NCI-H82 (cell line): Measurements from ENCODE around the gene TAS2R7.
"Not testable (repeated sequence)": the region's sequence is repeated elsewhere in the genome, so short reads cannot be mapped to it uniquely, and the experiment has no call there.

Experiments
- DNase-seq: peaks from one replicate; lab custom pipeline; 2025; lab: John Stamatoyannopoulos, UW

Gene TAS2R7, protein sequence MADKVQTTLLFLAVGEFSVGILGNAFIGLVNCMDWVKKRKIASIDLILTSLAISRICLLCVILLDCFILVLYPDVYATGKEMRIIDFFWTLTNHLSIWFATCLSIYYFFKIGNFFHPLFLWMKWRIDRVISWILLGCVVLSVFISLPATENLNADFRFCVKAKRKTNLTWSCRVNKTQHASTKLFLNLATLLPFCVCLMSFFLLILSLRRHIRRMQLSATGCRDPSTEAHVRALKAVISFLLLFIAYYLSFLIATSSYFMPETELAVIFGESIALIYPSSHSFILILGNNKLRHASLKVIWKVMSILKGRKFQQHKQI

DNA sequence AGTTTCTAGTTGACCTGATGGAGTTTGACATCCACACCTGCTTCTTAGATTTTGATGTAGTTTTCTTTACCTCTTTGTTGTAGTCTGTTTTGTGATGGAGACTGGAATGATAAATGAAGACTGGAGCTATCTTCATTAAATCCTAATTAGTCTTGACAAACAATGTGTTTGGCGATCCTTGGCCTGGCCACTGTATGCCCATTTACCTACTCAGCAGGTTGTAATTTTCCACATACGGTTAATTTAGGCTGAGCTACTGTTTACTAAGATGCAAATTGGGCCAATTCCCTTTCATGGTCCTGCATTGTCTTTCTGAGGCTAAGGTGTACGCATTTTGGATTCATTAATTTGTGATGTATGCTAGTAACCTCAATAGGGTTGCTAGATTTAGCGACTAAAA lies at the start of gene TAS2R7:
Gene TAS2R7, minus strand, starts transcription at position 41 of the 400 bp plus-strand sequence. CDS start 57 bp downstream, outside the sequence.
- DNase-seq: no peak

DNA sequence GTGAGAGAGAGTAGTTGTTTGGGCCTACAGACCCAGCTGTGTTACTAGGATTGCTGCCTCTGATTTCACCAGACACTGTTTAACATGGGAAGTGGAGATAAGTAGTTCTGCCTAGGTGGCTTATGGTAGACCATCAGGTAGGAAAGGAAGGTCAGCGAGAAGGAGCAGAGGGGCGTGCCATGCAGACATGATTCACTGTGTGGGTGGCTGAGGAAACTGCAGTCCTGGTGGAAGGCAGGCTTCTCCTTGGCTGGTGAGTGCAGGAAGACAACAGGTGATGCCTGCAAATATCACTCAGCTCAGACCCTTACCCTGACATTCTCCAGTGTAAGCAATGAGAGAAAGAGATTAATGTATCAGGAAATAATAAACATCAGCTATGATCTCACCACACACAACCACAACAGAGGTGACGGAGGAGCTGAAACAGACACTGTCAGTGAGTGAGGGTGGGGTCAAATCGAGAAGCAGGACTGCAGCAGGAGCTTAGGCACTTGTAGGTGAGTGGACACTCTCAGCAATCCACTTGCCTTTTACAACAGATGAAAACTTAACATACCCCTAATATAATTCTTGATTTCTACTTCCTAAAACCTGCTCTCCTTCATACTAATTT lies 48.9 kb upstream of the TAS2R7 start:
- DNase-seq: no peak

DNA sequence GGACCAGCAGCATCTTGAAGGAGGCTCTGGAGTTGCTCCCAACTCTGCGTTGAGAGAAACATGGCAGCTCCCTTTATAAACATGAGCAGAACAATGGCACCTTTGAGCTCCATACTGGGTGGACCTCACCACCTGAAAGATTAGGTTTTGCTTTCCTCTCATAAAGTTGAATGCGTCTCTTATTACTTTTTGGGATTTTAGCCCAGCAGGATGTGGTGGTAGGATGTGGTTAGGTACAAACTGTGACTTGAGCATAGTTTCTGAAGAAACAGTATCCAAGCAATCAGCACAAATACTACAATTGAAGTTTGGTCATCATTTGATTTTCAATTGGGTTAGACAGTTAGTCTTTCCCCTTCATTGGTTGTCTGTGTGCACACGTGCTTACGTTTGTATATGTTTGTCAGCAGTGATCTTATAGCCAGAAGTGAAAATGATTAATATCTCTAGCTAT lies 47.0 kb upstream of the TAS2R7 start, which contains the start of gene PRR4:
Gene PRR4, minus strand, starts transcription at position 51 of the 454 bp plus-strand sequence. Its CDS starts 38 bp downstream, at position 13.
- no peak for DNase-seq

DNA sequence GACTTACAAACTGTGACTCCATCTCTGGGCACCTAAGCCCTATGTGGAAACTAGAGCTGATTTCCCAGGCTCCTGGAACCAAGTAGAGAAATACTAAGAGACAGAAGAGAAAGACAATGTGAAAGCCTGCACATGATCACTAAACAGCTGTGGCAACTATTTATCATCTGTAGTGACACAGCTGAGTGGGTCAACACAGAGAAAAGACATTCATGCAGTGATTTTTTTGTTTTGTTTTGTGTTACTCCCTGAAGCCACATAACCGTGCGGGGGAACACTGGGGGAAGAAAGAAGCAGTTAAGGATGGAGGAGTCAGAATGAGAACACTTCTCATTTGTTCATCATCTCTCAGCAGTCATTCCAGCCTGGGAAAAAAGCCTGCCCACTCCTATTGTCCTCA lies 45.3 kb upstream of the TAS2R7 start:
- DNase-seq: no peak

DNA sequence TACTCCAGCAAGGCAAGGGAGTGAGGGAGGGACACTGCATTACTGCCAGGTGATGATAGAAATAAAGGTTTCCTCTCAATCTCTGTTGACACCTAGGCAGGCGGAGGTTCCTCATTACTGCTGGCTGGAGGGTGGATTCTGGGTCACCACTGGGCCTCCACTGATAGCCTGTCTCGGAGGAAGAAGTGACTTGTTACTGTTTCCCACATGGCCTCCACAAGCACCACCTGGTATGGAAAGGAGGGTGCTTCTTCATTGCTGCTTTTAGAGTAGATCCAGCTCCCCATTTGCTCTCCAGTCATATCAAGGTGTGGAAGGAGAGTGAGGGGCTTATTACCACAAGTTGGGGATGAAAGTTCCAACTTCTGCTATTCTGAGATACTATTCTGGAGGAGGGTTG lies 40.4 kb upstream of the TAS2R7 start:
- no peak for DNase-seq

DNA sequence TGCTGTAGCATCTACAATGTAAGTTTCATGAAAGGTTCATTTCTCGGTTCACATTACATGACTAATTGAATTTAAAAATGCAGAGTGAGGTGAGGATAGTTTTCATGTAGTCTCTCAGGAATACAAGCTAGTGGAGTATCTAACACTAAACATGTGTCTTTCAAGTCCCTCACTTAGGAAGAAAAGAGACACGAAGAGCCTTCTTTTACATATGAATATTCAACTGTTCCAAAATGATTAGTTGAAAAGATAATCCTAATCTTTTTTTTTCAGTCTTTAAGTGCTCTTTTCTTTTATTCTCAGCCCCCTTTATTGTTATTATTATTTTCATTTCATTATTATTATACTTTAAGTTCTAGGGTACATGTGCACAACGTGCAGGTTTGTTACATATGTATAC lies 36.0 kb upstream of the TAS2R7 start:
- DNase-seq: no peak

DNA sequence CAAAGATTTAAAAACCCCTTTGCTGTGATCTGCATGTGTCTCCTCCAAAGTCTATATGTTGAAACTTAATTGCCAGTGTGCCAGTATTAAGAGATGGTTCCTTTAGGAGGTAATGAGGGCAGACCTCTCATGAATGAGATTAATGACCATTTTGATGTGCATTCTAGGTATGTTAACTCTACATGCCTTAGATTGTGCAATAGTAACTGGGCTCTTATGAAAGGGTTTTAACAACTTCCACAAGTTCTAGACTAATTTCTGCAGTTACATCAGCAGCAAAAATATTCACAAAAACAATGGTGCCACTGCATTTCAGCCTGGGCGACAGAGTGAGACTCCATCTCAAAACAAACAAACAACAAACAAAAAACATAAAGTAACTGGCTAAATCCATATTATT lies 27.6 kb upstream of the TAS2R7 start:
- no peak for DNase-seq

DNA sequence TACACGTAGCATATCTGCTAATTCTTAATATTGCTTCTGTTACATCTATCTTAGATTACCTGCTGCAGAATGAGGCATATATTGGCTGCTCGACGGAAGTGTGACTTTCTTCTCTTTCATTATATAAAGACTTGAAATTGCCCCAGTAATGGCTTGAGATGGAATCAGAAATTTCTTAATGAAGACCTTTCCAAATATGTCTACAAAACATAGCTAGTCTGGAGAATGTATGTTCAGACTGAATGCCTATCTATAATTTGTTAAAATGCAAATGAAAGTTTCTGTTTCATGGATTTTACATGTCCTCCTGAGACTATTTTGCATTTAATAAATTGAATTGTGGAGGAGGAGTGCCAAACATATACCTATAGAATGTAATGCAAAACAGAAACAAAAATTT lies 23.8 kb upstream of the TAS2R7 start, which contains the start of gene TAS2R10:
Gene TAS2R10, minus strand, starts transcription at position 101 of the 400 bp plus-strand sequence. Its CDS starts 89 bp downstream, at position 12.
- DNase-seq: no peak

DNA sequence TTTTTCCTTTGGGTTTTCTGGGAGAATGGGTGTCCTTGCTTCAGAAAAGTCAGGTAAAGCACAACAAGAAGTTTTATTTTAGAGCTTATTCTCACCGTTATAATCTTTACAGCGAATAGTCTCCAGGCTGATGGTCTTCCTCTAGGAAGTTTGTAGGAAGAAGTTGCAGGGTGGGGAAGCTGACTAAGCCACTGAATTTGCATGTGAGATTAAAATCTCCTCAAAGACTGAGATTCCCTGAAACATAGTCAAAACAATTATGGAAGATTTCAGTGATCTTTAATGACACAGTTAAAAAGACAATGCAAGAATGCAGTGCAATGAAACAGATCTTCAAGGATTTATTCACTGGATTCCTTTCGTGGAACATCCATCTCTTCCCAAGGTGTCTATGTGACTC lies 22.5 kb upstream of the TAS2R7 start:
- no peak for DNase-seq

DNA sequence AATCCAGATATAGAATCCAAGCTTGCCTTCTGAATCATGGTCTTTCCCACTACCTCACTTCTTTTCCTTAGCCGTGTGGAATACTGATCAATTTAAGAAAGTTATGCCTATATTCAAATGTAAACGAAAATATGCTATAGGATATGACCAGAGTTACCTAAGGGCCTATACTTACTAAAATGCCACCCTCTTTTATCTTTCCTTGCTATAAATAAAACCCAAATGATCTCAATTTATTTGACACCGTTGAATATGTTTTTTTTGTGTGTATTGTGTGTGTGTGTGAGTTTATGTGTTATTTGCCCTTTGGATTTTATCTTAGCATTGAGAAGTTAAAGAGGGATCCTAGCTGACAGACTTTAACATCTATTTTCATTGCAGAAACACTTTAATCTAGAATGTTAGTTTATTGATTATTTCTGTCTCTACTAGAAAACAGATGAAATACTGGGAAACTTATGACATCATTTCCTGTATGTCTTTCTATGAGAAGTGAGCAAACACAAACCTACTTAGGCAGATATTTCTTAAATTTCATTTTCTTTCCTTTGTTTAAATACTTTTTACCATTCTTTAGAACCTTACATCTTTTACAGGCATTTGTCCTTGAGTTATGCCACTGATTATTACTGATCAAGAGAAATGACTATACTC lies 9.6 kb upstream of the TAS2R7 start:
- DNase-seq: no peak

DNA sequence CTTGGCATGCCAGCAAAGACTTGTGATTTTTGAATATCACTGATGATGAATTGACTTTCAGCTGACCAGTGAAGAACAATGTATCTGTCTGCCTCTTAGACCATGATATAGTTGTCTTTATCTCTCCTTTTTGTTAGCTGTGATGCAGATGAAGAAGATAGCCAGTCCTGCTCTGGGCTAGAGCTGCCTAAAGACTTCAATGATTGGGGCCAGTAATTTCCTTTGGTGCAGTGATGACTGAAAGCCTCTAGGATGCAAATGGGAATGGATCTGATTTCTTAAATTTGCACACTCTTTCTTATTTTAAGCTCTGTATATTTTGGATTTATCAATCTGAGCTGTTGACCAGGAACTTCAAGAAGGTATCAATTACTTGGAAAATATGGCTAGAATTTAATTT lies 7.6 kb upstream of the TAS2R7 start, which contains the start of gene TAS2R9:
Gene TAS2R9, minus strand, starts transcription at position 101 of the 400 bp plus-strand sequence. Its CDS starts 93 bp downstream, at position 8.
- DNase-seq: no peak

DNA sequence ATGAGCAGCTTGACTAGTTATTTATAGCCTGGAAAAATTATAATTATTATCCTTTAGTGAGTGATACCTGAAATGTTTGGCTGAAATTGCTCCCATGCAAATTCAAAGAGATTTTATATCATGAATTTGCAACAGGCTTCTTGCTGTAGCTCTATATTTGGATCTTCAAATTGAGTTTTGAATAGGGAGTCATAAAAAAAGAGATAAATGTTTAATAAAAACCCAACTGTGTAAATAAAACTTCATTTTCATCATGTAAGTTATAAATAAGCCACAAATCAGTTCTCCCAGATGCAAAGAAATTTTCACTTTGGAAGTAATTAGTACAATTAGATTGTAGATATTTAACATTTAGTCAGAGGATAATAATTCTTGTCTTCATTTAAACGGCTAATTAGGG lies 4.8 kb upstream of the TAS2R7 start, which contains the start of gene TAS2R8:
Gene TAS2R8, minus strand, starts transcription at position 101 of the 400 bp plus-strand sequence. CDS start 306 bp downstream, outside the sequence.
- no peak for DNase-seq

DNA sequence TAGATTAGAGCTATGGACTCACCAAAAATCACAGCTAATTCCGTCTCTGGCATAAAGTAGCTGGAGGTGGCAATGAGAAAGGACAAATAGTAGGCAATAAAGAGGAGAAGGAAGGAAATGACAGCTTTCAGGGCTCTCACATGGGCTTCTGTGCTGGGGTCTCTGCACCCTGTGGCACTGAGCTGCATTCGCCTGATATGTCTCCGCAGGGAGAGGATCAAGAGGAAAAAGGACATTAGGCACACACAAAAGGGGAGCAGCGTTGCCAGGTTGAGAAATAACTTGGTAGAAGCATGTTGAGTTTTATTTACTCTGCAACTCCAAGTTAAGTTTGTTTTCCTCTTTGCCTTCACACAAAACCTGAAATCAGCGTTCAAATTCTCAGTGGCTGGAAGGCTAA lies 686 bp downstream of the TAS2R7 start:
- no peak for DNase-seq

DNA sequence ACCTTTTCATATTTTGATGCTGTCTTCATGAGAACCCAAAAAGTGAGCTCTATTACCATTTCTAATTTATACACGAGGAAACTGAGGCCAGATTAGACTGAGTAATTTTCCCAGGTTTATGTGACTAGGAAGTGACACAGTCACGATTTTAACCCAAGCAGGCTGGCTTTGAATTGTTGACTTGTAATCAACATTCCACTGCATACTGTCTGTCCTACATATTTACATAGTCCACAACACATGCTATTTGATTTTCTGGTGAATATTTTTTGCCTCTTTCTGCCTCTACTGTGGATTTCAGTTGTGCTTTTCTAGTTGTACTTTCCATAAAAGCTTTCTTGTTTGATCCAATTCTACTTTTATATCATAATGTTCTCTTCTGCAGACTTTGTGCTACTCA lies 8.2 kb downstream of the TAS2R7 start:
- no peak for DNase-seq

DNA sequence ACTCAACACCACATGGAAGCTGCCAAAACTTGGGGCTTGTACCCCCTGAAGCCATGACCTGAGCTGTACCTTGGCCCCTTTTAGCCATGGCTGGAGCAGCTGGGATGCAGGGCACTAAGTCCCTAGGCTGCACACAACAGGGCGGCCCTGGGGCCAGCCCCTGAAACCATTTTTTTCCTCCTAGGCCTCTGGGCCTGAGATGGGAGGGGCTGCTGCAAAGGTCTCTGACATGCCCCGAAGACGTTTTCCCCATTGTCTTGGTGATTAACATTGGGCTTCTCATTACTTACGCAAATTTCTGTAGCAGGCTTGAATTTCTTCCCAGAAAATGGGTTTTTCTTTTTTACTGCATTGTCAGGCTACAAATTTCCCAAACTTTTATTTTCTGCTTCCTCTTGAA lies 10.7 kb downstream of the TAS2R7 start:
- not testable (repeated sequence) for DNase-seq

DNA sequence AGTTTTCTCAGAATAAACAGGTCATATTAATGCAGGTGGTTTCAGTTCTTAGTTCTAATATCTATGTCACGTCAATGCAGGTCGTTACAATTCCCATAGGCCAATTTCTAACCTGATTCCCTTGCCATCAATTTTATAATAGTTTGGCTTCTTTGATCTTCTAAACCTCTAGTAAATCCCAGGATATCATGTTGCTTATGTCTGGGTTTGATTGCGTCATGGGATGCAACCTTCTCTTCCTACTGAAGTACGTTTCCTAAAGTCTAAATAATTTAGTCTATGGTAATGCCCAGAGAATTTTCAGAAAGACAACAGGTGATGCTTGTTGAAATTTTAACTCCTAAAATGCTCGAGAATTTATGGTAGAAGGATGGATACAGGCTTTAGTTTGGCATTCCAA lies 19.2 kb downstream of the TAS2R7 start:
- no peak for DNase-seq

DNA sequence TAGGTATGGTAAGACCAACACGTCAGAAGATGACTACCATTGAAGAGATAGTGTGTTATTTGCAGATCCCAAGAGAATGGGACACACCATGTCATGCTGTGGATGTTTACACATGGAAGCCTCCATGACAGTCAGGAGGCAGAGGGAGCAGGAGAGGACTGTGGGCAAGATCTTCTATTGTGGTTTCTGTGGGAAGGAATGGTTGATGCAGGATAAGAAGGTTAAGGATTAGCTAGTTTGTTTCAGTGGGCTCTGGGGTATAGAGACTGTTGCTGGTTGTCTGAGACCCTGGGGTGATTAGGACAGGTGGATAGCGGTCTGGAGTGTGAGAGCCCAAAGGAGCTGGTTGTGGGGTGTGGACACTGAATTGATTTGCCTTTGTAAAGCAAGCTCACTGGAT lies 23.3 kb downstream of the TAS2R7 start:
- peak; percentile 17 for DNase-seq

DNA sequence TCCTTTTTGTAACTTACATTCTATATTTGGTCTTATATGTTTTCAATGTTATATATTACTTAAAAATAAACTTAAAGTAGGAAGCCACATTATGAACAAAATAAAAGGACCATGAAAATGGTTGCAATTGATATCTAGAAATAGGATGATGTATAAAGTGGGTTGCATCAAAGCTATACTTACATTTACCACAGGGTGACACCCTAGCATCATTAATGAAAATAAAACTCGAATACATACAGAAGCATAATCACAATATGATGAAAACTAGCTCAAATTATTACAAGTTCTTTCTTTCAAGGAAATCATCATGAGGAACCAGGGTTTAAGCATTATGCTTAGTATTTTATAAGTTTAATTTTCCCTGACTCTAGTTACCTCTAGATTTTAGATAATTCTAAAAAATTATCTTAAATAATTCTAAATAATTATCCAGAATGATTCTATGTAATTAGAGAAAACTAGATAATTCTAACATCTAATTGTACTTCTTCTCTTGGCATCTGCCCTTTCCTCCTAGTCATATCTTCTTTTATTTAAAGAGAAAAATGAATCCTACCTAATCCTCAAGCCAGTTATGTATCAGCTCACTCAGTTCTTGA lies 31.2 kb downstream of the TAS2R7 start:
- peak; percentile 44 for DNase-seq

DNA sequence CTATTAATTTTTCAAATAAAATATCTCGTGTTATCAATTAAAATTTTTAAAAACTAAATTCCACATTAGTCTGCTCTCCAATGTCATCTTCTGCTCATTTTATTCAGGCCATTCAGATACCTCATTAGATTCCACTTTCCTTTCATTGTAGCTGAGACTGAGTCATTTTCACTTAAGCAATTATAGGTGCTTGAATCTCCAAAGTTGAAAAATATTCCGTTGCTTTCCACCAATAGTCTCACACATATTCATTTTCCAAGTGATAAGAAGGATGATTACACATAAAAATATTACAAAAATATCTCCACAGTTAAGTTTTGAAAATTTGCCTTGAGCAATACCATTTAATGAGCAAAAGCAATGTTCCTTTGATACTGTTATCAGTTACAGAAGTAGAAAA lies 42.8 kb downstream of the TAS2R7 start:
- no peak for DNase-seq

DNA sequence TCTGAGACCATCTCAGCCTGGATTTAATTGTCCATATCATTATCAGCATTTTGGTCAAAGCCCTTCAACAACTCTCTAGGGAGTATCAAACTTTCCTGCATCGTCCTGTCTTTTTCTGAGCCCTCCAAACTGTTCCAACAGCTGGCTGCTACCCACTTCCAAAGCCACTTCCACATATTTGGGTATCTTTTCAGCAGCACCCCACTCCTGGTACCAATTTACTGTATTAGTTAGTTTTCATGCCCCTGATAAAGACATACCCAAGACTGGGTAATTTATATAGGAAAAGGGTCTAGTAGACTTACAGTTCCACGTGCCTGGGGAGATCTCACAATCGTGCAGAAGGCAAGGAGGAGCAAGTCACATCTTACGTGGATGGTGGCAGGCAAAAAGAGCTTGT lies 46.2 kb downstream of the TAS2R7 start:
- no peak for DNase-seq

DNA sequence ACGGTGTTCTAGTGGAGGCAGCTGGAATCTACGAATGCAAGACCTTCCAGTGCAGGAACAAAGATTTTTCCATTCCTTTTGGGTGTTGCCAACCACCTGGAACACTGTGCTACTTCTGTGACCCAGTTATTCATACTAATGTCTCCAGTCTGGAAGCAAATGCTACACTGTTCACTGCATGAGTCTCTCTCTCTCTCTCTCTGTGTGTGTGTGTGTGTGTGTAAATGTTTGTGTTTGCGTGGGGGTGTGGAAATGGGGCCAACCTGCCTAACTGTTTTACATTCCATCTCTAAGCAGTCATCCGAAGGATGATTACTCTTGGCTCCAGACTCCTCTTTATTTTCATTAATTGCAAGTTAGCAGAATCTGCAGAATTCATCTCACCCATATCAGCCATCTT lies 49.4 kb downstream of the TAS2R7 start:
- no peak for DNase-seq
